Measurements from ENCODE around the gene MBLAC2.

GRCh38 chr5:90503596-90503995, 29.0 kb upstream of the MBLAC2 start:
- TF ChIP-seq CTCF (IDR thresholded peaks at IDR 0.05) (no peak), EZH2 (IDR thresholded peaks at IDR 0.05; ENCODE audit: borderline replicate concordance, insufficient read depth, low read depth, low read length, poor library complexity, severe bottlenecking) (no peak)

All from B cell (primary cell).